Neural cell (in vitro differentiated cells): ENCODE results near the gene KRT82. TPM values are rescaled to one million over a fixed set of nuclear protein-coding genes. Genes with fewer than 3 reads are reported as not detected.

Experiments
- H2AFZ ChIP-seq: fragments of 200-600, 300-800 bp; sonication (generic), shearing (Covaris generic); 2 replicates; pipeline ENCODE4 v1.6.0; 2014; ENCODE audit warnings: low read depth, mild to moderate bottlenecking, antibody characterized with exemption, low read length, moderate library complexity
- H3F3A ChIP-seq: fragments of 200-600 bp; shearing (Covaris generic); 2 replicates; pipeline ENCODE4 v1.6.1; 2016; ENCODE audit warnings: mild to moderate bottlenecking, moderate library complexity, mixed read lengths, antibody characterized with exemption, low read length; ENCODE audit not compliant: insufficient read depth, poor library complexity, severe bottlenecking
- H3K27ac ChIP-seq: fragments of 200-600, 300-800 bp; sonication (generic), shearing (Covaris generic); 2 replicates; pipeline ENCODE4 v1.5.1; 2014; ENCODE audit warnings: mild to moderate bottlenecking, low read length, moderate library complexity
- H3K27me3 ChIP-seq: fragments of 300-800, 200-600 bp; sonication (generic), shearing (Covaris generic); 2 replicates; pipeline ENCODE4 v1.6.0; 2014; ENCODE audit warnings: mild to moderate bottlenecking, low read depth, low read length, moderate library complexity; ENCODE audit not compliant: insufficient read depth
- H3K36me3 ChIP-seq: fragments of 300-800, 200-600 bp; sonication (generic), shearing (Covaris generic); 2 replicates; pipeline ENCODE4 v1.5.1; 2014; ENCODE audit warnings: mild to moderate bottlenecking, antibody characterized with exemption, low read length, moderate library complexity; ENCODE audit not compliant: insufficient read depth
- H3K4me2 ChIP-seq: fragments of 300-800, 200-600 bp; sonication (generic), shearing (Covaris generic); 2 replicates; pipeline ENCODE4 v1.6.0; 2014; ENCODE audit warnings: mild to moderate bottlenecking, low read length
- H3K4me3 ChIP-seq: fragments of 300-800, 200-600 bp; sonication (generic), shearing (Covaris generic); 2 replicates; pipeline ENCODE4 v1.5.1; 2014; ENCODE audit warnings: mild to moderate bottlenecking, low read length, moderate library complexity
- H3K79me2 ChIP-seq: fragments of 200-600 bp; shearing (Covaris generic); replicated peaks from 2 replicates; pipeline ENCODE4 v1.6.0; 2014; ENCODE audit warnings: mild to moderate bottlenecking, low read length, moderate library complexity; ENCODE audit not compliant: insufficient read depth
- H3K9ac ChIP-seq: fragments of 300-800, 200-600 bp; sonication (generic), shearing (Covaris generic); 2 replicates; pipeline ENCODE4 v1.6.1; 2016; ENCODE audit warnings: mild to moderate bottlenecking, low read length, mixed read lengths
- H3K9me2 ChIP-seq: fragments of 200-600 bp; shearing (Covaris generic); 2 replicates; pipeline ENCODE4 v1.6.1; 2016; ENCODE audit warnings: mild to moderate bottlenecking, low read length, mixed read lengths; ENCODE audit not compliant: insufficient read depth
- H3K9me3 ChIP-seq: fragments of 200-600, 300-800 bp; sonication (generic), shearing (Covaris generic); 2 replicates; pipeline ENCODE4 v1.6.1; 2016; ENCODE audit warnings: mild to moderate bottlenecking, mixed run types, low read length, moderate library complexity, mixed read lengths
- H4K20me1 ChIP-seq: fragments of 200-600 bp; shearing (Covaris generic); 2 replicates; pipeline ENCODE4 v1.6.1; 2016; ENCODE audit warnings: mild to moderate bottlenecking, mixed run types; ENCODE audit not compliant: insufficient read depth
- CTCF ChIP-seq: fragments of 450-650 bp; IDR thresholded peaks from 2 replicates; pipeline ENCODE4 v1.5.1; 2014; ENCODE audit warnings: antibody characterized with exemption, mild to moderate bottlenecking, moderate library complexity; ENCODE audit not compliant: poor library complexity, severe bottlenecking
- EP300 ChIP-seq: fragments of 450-650 bp; conservative IDR thresholded peaks from 2 replicates; pipeline ENCODE4 v1.6.1; 2014; ENCODE audit warnings: antibody characterized with exemption, mild to moderate bottlenecking, moderate library complexity; ENCODE audit not compliant: poor library complexity, severe bottlenecking
- EZH2 ChIP-seq: fragments of 200-600, 300-800 bp; shearing (Covaris generic), sonication (generic); IDR thresholded peaks from 2 replicates; pipeline ENCODE4 v1.6.1; 2014; ENCODE audit warnings: antibody characterized with exemption, low read length, borderline replicate concordance, mild to moderate bottlenecking; ENCODE audit not compliant: insufficient read depth, poor library complexity, severe bottlenecking
- MXI1 ChIP-seq: fragments of 450-650 bp; conservative IDR thresholded peaks from 2 replicates; pipeline ENCODE4 v1.6.1; 2014; ENCODE audit warnings: antibody characterized with exemption, mild to moderate bottlenecking; ENCODE audit not compliant: poor library complexity, severe bottlenecking
- POLR2AphosphoS5 ChIP-seq: IDR thresholded peaks from 2 replicates; pipeline ENCODE4 v1.6.1; 2012
- RAD21 ChIP-seq: fragments of 450-650 bp; conservative IDR thresholded peaks from 2 replicates; pipeline ENCODE4 v1.6.1; 2014; ENCODE audit warnings: antibody characterized with exemption, mild to moderate bottlenecking, moderate library complexity
- REST ChIP-seq: IDR thresholded peaks from 2 replicates; pipeline ENCODE4 v1.6.1; 2012; ENCODE audit warnings: borderline replicate concordance
- SMC3 ChIP-seq: fragments of 450-650 bp; conservative IDR thresholded peaks from 2 replicates; pipeline ENCODE4 v1.6.1; 2014; ENCODE audit warnings: antibody characterized with exemption, mild to moderate bottlenecking, moderate library complexity; ENCODE audit not compliant: poor library complexity
- TAF1 ChIP-seq: IDR thresholded peaks from 2 replicates; pipeline ENCODE4 v1.6.1; 2012; ENCODE audit warnings: low read depth
- polyA plus RNA-seq: library from polyadenylated mRNA; depleted of rRNA; stranded (reverse); fragments of >200 nt; gene quantifications from 2 replicates; pipeline ENCODE4 v1.2.3, GENCODE V29; 2014

Gene KRT82
- polyA plus RNA-seq, 1 donor from 2014 or later: not detected

DNA sequence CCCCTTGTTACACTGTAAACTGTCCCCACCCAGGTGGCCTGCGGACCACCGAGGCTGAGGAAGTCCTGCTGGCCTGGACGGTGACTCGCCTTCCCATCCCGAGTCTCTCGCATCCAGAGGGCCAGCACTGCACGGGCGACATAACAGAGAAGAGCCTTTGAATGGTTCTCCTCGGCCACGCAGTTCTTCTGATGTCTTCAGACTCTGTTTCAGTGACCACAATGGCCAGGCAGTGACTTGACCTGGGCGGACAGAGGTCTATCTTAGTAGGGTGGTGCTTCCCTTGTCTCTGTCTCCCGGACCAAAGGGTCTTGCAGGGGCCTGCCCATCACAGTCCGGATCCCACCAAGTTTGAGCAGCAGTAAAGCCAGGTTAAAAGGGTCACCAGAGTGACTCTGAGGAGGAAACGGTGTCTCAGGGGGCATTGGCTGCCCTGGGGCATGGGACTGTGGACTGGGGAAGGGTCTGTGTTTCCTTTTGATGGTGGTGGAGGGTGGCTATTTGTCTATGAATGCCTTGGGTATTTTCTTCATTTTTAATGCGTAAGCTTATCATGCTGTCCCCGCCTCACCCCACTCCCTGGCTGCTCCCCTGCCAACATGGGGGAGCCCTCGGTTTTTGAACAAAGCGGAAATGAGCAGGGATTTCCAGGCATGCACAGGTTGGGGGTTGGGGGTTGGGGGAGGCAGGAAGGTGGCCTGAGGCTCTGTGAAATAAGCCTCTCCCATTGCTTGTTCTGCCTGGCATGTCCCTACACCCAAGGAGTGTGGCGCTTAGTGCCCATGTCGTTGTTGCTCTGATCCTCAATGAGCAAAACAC lies 49.2 kb downstream of the KRT82 start:
- H3K4me3 ChIP-seq: no peak overlapping the region
- H3K79me2 ChIP-seq: no peaks in the 10 kb centered on the region
- TF ChIP-seq RAD21: no peak
- no peak for TF ChIP-seq EP300
- TF ChIP-seq EZH2: no peak
- no peak for TF ChIP-seq POLR2AphosphoS5
- no peak for TF ChIP-seq REST
- TF ChIP-seq CTCF: no peak
- TF ChIP-seq MXI1: no peak
- TF ChIP-seq SMC3: no peak
- TF ChIP-seq TAF1: no peak

GRCh38 chr12:52356031-52356761 lies 49.9 kb downstream of the KRT82 start:
- Histone ChIP-seq H3K27ac (no peak overlapping the region), H3K4me3 (no peak overlapping the region), H3K79me2 (no peaks in the 10 kb centered on the region), H3K9ac (no peak overlapping the region), H3K4me2 (no peak overlapping the region), H3K9me3 (no peaks in the 10 kb centered on the region), H3F3A (no peaks in the 10 kb centered on the region), H3K36me3 (no peaks in the 10 kb centered on the region), H4K20me1 (no peaks in the 10 kb centered on the region), H2AFZ (no peak overlapping the region), H3K27me3 (no peaks in the 10 kb centered on the region), H3K9me2 (no peaks in the 10 kb centered on the region)
- TF ChIP-seq EZH2 (no peak), CTCF (no peak), RAD21 (no peak), SMC3 (no peak), TAF1 (no peak), REST (no peak), POLR2AphosphoS5 (no peak), MXI1 (no peak), EP300 (no peak)

More for the DNA sequence above, 49.2 kb downstream of the KRT82 start:
- Histone ChIP-seq H4K20me1 (no peaks in the 10 kb centered on the region), H3K9me3 (no peaks in the 10 kb centered on the region), H3K36me3 (no peaks in the 10 kb centered on the region), H3K27ac (no peak overlapping the region), H3K4me2 (no peak overlapping the region), H3K9me2 (no peaks in the 10 kb centered on the region), H2AFZ (no peak overlapping the region), H3K9ac (no peak overlapping the region), H3F3A (no peaks in the 10 kb centered on the region), H3K27me3 (no peaks in the 10 kb centered on the region)
